HG03521 (cell line): ENCODE data around the gene ZMYND15.
"Not testable (repeated sequence)": the region's sequence is repeated elsewhere in the genome, so short reads cannot be mapped to it uniquely, and the experiment has no call there.

Experiments
- ATAC-seq: cut with Tn5 transposase; IDR thresholded peaks from one replicate; pipeline ENCODE4 v1.9.1; 2021; ENCODE audit warnings: mild to moderate bottlenecking, moderate library complexity; ENCODE audit not compliant: unreplicated experiment

Gene ZMYND15, protein sequence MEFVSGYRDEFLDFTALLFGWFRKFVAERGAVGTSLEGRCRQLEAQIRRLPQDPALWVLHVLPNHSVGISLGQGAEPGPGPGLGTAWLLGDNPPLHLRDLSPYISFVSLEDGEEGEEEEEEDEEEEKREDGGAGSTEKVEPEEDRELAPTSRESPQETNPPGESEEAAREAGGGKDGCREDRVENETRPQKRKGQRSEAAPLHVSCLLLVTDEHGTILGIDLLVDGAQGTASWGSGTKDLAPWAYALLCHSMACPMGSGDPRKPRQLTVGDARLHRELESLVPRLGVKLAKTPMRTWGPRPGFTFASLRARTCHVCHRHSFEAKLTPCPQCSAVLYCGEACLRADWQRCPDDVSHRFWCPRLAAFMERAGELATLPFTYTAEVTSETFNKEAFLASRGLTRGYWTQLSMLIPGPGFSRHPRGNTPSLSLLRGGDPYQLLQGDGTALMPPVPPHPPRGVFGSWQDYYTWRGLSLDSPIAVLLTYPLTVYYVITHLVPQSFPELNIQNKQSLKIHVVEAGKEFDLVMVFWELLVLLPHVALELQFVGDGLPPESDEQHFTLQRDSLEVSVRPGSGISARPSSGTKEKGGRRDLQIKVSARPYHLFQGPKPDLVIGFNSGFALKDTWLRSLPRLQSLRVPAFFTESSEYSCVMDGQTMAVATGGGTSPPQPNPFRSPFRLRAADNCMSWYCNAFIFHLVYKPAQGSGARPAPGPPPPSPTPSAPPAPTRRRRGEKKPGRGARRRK

DNA sequence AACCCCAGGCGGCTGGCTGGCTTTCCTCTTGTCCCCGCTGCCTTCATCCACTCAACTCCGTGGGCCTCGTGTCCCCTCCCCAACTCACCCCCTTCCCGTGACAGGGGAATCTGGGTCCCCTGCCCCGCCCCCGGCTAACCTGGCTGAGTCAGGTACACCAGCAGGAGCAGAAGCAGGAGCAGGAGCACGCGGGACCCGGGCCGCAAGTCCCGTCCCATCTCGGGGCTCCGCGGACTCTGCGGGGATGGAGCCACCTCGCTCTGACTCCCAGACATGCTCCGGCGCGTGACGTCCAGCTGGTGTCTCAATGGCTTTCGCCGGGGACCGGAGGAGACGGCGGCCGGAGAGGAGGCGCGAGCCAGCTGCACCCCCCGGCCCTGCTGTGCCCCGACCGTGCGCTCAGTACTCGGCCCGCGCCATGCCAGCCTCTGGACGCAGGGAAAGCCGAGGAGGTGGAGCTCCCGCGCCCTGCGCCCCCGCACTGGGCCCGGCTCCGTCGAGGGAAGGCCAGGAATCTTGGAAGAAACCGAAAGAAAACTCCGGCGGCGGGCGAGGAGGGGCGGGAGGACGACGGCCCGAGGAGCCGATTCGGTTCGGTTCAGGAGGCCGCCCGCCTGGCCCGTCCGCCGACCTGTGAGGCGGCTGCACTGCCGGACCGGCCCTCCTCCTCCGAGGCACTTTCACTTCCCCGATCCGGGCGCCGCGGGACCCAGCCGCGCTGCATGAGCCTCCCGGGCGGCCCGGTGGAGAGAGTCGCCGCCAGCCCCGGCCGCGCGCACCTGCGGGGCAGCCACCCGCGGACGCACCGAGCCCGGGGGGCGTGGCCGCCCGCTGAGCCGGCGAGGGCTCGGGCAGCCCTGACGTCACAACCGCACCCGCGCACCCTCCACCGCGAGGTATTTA lies at the start of gene ZMYND15, which contains the start of gene CXCL16:
TSS of gene ZMYND15 (plus strand) at position 712 of the 903 bp plus-strand sequence. CDS start 716 bp downstream, outside the sequence.
TSS of gene CXCL16 (minus strand) at position 807 of the 903 bp plus-strand sequence. CDS start at position 218, 589 bp downstream.
- ATAC-seq, result no peak

DNA sequence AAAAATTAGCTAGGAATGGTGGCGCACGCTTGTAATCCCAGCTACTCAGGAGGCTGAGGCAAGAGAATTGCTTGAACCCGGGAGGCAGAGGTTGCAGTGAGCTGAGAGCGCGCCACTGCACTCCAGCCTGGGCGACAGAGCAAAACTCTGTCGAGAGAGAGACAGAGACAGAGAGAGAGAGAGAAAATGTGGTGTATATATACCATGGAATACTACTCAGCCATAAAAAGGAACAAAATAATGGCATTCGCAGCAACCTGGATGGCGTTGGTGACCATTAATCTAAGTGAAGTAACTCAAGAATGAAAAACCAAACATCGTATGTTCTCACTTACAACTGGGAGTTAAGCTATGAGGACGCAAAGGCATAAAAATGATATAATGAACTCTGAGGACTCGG lies 49.8 kb upstream of the ZMYND15 start:
- not testable (repeated sequence) for ATAC-seq

- no peak for ATAC-seq
Observed at GRCh38 chr17:4690745-4691144, 48.9 kb upstream of the ZMYND15 start.

DNA sequence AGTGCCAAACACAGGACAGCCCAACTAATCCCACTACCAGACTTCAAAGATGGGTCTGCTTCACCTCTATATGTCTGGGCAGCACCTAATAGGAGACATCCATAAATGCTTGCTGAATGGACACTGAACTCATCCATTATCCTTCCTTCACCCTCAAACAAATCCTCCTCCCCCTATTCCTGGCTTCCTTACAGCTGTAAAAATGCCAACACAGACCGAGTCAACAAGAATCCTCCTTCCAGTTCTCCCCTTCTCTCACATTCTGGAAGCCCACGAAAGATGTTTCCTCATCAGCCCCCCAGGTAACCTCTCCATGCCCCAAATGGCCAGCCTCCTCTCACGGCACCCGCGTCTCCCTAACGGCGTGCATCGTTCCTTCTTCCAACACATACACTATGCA lies 47.9 kb upstream of the ZMYND15 start:
- no peak for ATAC-seq

DNA sequence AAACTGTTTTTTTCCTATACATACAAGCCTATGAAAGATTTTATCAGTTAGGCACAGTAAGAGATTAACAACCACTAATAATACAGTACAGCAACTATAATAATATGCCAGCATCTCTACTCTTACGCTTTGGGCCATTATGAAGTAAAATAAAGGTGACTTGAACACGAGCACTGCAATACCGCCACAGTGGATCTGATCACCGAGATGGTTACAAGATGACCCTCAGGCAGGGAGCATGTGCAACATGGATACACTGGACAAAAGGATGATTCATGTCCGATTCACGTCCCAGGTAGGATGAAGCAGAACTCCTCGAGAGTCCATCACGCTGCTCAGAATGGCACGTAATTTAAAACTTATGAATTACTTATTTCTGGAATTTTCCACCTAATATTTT lies 46.2 kb upstream of the ZMYND15 start:
- no peak for ATAC-seq

- ATAC-seq, result no peak
Observed at GRCh38 chr17:4696437-4696805, 43.2 kb upstream of the ZMYND15 start.

- not testable (repeated sequence) for ATAC-seq
Observed at GRCh38 chr17:4699401-4700056, 40.1 kb upstream of the ZMYND15 start.

- no peak for ATAC-seq
Observed at GRCh38 chr17:4701116-4701515, 38.5 kb upstream of the ZMYND15 start.

DNA sequence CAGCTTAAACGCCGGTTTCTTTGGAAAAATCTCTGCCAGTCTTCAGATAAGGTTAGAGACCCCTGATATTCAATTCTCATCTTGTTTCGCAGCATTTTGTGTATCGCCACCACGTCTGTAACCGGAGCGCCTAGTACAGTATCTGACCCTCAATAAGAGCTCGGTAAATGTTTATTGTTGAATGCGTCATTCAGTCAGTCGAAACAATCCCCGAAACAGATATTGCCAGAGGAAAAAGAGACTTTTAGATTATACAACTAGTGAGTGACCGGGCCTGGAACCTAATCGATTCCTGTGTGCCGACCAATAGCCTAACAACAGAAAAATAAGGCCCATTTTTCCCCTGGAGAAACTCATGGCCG lies 36.3 kb upstream of the ZMYND15 start:
- no peak for ATAC-seq

GRCh38 chr17:4704574-4704907 lies 35.1 kb upstream of the ZMYND15 start:
- ATAC-seq, result not testable (repeated sequence)

- no peak for ATAC-seq
Observed at GRCh38 chr17:4704991-4705390, 34.6 kb upstream of the ZMYND15 start.

GRCh38 chr17:4706121-4706520 lies 33.5 kb upstream of the ZMYND15 start:
- no peak for ATAC-seq

- ATAC-seq, result no peak
Observed at GRCh38 chr17:4708436-4708835, 31.2 kb upstream of the ZMYND15 start.

DNA sequence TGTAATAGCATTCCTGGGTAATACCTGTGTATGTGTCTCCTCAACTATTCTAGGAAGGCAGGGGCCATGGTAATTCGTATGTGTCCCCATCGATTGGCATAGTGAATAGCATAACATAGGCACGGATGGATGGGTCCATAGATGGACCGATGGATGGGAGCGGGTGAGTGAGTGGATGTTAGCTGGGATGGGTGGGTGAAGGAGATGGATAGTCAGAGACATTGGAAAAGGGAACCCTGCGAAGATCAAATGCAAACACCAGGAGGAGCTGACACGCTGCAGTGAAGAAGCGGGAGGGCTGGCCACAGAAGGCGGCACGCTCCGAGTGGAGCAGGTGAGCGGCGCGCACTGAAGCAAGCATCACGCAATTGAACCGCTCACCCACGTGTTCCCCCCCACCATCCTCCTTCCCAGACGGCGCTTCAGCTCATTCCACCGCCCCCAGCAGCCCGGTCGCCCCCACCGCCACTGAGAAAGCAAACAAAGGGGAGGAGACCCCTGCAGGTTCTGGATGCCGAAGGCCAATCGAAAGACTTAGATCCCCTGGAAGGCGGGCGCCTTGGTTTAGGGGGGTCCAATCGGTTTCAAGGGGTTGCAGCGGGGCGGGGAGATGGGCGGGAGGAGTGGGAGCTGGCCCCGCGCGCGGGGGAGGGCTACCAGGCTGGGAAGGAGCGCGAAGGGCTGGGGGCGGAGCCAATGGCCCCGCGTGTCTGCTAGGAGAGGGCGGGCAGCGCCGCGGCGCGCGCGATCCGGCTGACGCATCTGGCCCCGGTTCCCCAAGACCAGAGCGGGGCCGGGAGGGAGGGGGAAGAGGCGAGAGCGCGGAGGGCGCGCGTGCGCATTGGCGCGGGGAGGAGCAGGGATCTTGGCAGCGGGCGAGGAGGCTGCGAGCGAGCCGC lies 29.6 kb upstream of the ZMYND15 start, which contains the start of gene ARRB2:
TSS of gene ARRB2 (plus strand) at position 839 of the 899 bp plus-strand sequence. CDS start 90 bp downstream, outside the sequence.
- ATAC-seq, result peak; percentile 82

DNA sequence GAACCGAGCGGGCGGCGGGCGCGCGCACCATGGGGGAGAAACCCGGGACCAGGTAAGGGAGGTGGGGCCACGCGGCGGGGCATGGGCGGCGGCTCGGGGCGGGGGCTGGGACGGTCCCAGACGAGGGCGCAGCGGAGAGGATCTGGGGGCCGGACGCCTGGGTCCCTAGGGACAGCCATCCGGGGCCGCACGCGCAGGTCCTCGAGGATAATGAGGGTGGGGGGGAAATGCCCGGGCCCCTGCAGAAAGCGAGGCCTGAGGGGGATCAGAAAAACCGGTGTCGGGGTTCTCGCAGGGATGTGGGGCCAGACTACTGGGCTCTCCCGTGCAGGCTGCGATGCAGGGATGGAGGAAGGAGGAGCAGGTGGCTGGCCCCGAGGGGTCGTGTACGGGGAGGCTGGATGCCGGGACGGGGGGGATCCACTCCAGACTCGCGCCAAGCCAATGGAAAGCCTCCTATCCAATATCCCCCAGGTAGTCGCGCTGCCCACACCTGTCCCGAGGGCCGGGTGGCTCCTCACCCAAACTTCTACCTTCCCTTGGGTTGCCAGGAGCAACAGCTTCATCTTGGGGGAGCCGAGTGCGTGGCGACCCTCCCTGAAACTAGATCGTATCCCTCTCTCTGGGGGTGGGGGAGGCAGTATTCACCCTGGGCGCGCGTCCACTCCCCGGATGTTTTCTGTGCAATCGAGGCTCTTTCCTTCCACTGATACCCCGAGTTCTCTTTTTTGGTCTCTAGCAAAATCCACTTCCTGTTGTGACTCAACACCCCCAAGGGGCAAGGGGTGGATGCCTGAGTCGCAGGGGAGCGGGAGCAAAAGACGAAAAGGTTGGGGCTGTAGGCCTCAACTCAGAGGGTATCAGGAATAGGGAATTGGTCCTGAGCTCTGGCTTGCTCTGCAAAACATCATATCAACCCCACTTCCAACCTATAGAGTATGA lies 28.7 kb upstream of the ZMYND15 start:
- no peak for ATAC-seq

DNA sequence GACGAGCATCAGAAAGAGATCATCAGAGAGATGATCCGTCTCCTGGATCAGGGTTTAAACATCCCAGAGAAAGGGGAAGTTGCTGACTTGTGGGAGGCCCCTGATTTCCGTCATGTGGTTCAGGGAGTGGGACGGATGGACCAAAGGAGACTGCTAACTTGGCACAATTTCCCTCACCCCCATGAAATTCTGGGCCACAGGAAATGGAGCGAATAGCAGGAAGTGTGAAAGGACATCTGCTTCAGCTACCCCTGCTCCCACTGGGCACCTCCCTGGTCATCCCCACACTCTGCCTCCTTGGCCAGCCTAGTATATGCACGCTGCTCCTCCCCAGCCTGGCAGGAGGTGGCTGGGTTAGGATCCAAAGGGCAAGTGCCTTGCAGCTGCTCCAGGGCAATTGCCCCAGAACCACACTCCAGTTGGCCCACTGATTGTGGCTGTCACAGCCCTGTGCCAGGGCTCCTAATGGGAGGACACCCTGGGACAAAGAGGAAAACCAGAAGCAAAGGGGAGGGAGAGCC lies 27.9 kb upstream of the ZMYND15 start:
- ATAC-seq, result no peak

- no peak for ATAC-seq
Observed at GRCh38 chr17:4712526-4712925, 27.1 kb upstream of the ZMYND15 start.
